HG02981 (cell line): Measurements from ENCODE around the gene DLG4.

Source experiments
- ATAC-seq: cut with Tn5 transposase; IDR thresholded peaks from one replicate; pipeline ENCODE4 v1.9.1; 2021; ENCODE audit warnings: mild to moderate bottlenecking, moderate library complexity; ENCODE audit not compliant: unreplicated experiment

The DLG4 gene

DNA sequence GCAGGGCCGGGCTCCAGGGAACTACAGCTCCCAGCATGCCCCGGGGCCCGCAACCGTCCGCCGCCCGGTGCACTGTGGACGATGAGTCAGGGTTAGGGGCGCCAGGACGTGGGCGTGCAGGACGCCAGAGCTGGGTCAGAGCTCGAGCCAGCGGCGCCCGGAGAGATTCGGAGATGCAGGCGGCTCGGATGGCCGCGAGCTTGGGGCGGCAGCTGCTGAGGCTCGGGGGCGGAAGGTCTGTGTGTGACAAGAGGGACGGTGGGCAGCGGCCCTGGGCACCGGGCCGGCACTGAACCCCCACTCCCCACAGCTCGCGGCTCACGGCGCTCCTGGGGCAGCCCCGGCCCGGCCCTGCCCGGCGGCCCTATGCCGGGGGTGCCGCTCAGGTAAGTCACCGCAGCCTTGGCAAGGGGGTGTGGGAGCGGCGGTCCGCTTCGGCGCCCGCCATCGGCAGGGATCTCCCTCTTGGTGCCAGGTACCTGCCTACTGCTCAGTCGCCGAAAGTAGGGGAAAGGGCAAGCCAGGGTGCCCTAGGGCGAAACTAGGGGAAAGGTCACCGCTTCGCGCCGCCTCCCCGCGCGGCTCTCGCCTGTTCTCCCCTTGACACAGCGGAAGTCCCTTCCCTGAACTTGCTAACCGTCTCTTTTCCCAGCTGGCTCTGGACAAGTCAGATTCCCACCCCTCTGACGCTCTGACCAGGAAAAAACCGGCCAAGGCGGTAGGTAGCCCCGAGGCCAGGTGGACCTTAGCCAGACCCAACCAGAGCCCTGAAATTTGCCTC is at the start of gene DLG4, which contains the start of gene ACADVL:
Gene DLG4, minus strand, starts transcription at position 25 of the 781 bp plus-strand sequence.
Gene ACADVL, plus strand, starts transcription at position 127 of the 781 bp plus-strand sequence. Its CDS starts 47 bp downstream, at position 174.
- ATAC-seq: peak; percentile 48

DNA sequence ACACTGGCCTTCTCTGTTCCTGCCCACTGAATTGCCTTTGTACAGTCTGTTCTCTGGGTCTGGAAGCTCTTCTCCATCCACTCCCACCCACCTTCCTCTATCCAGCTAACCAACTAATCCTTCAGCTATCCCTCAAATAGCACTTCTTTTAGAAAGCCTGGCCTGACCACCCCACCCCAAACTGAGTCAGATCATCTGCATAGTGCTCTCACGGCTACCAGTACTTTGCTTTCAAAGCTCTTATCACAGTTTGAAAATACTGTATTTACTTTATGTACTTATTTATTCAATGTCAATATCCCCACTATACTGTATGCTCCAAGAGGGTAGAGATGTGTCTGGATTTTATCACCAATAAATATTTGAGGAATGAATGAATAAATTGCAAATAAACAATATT is 47.1 kb upstream of the DLG4 start:
- no peak for ATAC-seq

DNA sequence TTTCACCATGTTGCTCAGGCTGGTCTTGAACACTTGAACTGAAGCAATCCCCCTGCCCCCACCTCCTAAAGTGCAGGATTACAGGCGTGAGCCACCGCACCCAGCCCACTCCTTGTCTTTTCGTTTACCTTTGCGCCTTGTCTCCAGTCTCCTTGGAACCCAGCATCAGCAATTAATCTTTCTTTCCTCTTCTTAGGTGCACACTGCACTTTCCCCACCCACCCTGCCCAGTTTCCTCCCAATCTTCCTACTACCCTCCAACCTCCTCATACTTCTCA is 44.1 kb upstream of the DLG4 start:
- no peak for ATAC-seq

DNA sequence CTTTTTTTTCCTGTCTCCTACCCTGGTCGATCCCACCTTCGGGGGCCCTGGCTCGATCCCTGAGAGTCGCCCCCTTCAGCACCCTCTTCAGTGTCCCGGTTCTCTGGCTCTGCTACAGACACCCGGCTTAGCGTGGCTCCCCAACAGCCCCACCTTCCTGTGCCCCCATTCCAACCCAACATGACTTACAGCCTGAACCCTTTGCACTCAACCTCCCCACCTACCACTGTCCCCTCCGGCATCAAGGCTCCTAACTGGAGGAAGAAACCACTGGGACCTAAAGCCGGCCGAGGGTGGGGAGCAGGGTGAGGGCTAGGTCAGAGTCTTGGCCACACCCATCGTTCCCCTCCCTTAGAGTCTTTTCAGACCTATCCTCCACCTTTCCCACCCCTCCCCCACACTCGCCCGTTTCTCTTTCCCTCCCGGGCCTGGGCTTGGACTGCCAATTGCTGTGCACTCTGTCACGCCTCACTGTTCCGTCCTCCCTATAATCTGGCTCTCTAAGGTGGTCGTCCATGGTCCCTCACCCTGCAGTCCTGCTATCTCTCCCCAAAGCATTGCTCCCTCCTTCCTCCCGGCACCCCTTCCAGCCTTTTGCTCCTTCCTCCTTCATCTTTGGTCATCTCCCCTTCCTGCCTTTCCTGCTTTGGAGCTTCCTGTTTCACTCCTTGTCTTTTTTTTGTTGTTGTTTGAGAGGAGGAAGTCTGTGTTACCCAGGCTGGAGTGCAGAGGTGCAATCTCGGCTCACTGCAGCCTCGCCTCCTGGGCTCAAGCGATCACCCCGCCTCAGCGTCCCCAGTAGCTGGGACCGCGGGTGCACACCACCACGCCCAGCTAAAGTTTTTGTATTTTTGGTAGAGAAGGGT is 43.5 kb upstream of the DLG4 start:
- no peak for ATAC-seq

DNA sequence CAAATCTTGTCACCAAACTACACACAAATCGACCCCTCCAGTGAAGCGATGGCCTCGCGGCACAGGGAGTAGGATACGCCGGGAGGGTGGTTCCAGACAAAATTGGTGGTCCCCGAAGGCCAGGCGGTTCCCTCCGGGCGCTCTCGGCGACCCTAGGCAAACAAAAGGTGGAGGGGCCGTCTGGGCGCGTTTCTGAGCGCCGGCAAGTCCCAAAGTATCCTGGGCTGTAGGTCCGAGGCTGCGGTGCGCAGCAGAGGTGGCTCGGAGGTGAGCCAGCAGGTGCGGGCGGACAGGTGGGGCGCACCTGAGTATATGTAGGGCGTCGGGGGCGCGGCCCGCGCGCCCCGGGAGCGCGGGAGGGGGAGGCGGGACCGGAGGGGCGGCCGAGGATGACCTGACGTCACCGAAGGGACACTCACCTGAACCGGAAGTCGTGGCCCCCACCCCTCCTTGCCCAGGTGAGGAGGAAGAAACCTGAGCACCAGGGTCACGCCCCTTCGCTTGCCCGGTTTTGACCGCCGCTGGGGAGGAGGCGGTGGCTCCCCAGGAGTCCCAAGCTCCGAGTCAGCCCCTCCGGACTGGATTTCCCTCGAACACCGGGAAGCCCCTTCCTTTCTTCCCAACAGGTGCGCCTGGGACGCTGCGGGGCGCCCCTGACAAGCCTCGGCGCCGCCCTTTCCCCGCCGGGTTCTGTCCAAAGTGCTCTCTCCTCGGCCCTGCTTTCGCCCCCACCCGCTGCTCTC is 42.7 kb upstream of the DLG4 start, which contains the start of gene CLDN7:
Gene CLDN7, minus strand, starts transcription at position 287 of the 743 bp plus-strand sequence. CDS start 435 bp downstream, outside the sequence.
- ATAC-seq: no peak

DNA sequence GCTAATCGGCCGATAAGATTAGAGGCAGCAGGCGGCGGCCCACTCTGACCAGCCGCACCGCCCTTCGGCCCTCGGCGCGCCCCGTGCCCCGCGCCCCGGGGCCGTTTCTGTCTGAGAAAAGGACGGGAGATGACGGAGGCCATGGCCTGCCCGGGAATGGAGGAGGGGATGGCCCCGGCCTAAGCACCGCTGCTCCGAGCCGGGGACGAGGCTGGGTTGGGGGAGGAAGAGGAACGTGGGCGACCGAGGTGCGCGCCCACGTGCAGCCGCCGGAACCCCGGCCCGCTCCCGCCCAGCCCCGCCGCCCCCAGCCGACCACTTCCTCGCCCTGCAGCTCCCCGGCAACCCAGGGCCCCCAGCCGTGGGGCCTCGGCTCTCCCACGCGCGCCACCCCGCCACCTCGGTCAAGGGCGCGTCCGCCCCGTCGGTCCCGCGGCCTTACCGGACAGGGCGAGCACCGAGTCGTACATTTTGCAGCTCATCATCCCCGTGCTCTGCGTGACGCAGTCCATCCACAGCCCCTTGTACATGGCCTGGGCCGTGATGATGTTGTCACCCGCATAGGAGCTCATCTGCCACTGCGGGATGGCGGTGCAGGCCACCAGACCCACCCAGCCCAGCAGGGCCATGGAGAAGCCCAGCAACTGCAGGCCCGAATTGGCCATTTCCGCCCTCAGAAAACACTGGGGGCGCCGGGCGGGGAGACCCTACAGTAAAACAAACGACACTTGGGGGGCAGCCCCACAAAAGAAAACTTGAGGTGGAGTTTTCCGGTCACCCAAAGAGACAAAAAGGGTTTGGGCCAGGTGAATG is 41.9 kb upstream of the DLG4 start:
- ATAC-seq: no peak

DNA sequence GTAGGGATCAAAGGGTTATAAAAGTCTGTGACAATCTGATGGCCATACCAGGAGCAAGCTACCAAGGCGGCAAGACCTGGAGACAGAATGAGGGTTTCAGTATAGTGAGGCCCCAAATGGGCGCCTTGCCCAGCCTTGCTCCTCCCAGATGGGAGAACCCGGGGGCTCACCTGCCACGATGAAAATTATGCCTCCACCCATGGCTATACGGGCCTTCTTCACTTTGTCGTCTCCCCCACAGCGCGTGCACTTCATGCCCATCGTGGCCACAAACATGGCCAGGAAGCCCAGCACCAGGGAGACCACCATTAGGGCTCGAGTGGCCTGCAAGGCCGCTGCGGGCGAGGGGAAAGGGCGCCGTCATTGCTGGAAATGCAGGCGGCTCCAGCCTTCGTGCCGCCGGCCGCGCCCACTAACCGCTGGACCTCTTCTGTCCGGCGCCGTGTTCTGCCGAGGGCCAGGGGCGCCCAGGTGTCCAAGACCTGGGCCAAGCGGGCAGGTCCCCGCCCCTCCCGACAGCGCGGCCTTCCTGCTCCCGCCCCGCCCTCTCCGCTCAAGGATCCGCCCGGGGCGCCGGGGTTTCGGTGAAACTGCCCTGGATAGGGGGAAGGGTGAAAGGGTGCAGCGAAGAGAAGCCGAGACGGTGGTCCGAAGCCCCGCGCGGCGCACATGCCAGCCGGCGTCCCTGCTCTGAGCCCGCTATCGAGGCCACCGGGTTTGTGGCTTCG is 41.2 kb upstream of the DLG4 start:
- ATAC-seq: no peak

DNA sequence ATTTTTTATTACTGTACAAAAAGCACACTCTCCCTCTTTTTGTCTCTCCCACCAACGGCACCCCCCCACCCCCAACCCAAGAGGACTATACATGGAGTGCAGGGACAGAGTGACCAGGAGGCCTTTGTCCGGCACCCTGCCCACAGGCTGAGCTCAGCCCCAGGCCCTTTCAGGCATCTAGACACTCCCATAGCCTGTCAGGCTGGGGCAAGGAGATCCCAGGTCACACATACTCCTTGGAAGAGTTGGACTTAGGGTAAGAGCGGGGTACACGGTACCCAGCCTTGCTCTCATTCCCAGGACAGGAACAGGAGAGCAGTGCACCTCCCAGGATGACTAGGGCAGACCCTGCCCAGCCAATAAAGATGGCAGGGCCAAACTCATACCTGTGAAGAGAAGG is 40.5 kb upstream of the DLG4 start:
- ATAC-seq: no peak

DNA sequence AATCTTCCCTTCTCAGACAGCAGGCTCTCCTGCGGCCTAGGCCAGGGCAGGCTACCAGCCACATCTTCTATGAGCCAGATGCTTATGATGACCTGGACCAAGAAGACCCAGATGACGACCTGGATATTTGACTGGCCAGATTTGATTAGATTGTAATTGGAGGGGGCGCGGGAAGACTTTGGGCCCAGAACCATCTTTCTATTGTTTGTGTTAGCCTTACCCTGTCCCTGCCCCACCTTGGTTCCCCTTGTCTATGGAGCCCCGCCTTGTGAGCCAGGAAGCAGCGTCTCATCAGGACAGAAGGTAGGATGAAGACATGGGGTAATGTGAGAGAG is 39.9 kb upstream of the DLG4 start:
- no peak for ATAC-seq

DNA sequence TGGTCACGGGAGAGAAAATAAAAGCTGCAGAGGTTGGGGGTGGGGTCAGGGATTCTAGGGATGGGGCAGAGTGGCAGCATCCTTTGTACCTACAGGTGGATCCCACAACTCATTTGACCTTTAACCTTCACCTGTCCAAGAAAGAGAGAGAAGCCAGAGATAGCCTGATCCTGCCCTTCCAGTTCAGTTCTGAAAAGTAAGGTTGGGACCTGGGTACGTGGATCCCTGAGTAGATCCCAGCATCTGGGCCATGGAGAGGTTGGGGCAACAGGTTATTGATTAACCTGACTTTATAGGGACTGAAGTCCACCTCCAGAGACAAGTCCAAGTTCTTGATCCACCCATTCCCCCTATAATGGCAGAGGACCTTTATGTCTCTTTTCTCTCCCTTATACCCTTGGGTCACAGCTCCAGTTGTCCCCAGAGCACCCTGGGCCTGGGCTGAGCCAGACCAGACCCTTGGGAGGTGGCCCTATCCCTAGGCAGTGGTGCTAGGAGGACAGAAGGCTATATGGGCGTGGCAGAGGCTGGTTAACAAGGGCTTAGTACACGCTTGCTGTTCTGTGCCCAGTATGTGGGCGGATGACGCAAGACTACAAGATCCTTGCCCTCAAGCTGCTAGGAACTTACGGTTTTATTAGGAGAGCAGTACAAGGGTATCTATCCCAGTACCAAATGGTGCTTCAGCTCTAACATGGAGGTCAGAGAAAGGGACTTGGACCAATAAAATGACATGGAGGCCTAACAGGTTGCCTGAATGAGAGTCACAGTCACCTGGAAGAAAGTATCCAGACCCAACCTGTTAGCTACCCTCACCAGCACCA is 39.3 kb upstream of the DLG4 start:
- no peak for ATAC-seq

DNA sequence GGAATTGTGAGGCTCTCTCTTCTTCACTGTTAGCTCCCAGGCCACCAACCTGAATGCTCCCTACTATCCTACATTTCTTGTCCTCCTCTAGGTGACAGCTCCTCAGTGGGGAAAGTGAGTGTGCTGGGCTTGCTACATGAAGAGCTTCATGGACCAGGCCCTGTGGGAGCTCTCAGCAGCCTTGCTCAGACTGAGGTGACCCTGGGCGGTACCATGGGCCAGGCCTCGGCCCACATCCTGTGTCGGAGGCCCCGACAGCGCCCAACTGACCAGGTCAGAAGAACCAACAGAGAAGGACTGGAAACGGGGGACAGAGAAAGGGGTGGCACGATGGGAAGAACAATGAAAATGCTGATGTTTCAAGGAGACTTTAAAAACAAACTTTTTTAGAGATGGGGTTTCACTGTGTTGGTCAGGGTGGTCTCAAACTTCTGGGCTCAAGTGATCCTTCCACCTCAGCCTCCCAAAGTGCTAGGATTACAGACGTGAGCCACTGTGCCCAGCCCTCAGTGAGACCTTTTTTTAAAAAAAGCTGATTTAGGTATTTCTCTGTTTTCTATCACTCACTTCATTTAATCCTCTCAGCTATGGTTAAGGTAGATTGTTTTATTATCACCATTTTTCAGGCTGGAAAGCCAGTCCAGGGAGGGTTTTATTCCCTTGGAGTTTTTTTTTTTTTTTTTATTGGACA is 37.3 kb upstream of the DLG4 start:
- no peak for ATAC-seq

DNA sequence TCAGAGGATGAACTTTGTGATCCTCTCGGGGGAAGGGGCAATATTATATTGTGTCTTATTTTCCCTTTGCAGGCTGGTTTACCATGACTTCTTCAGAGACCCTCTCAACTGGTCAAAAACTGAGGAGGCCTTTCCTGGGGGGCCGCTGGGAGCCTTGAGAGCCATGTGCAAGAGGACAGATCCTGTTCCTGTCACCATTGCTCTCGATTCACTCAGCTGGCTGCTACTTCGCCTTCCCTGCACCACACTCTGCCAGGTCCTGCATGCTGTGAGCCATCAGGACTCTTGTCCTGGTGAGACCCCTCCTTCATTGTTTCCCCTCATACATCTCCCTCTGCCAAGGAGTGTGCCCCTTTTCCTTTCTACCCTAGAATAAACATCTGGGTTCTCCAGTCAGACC is 34.9 kb upstream of the DLG4 start:
- no peak for ATAC-seq

DNA sequence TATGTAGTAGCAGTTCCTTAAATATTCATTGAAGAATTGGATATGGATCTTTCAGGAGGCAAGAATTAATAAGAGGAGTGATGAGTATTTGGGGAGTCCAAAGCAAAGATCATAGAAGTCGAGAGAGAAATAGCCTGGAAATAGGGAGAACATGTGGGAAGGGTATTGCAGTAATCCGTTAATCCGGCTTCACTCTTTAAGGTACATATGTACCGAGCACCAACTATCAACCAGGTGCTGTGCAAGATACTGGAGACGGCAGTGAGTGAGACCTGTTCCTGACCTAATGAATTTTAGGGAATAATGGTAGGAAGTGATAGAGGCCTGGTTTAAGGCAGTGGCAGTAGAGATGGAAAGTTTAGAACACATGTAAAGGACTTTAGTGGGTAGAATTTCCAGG is 33.4 kb upstream of the DLG4 start:
- no peak for ATAC-seq

DNA sequence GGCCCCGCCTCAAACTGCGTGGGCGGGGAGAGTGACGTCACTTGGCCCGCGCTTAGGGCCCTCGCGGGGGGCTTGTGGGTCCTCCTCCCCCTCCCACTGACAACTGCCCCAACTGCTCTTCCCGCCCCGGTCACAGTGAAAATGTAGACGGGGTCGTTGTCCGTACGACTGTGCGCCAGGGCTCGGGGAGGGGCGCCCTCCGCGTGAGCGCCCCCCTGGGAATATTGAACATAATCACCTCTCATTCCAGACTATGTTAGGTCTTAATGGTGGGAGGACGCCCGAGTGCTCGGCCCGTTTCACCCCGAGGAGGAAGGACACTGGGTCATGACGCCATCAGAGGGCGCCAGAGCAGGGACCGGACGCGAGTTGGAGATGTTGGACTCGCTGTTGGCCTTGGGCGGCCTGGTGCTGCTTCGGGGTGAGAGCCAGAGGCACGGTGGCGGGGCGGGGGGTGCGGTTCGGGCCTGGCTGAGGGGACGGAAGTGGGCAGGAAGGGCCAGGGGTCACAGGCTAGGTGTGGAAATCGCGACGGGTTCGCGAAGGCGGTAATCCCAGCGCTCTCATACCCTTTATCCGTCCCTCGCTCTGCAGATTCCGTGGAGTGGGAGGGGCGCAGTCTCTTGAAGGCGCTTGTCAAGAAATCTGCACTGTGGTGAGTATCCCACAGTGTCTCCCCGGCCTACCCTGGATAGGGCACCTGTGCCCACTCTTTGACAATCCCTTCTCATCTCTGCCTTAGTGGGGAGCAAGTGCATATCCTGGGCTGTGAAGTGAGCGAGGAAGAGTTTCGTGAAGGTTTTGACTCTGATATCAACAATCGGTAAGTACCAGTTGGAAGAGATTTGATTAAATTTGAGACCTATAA is 32.8 kb upstream of the DLG4 start, which contains the start of gene ELP5:
Gene ELP5, plus strand, starts transcription at position 40 of the 868 bp plus-strand sequence. Its CDS starts 336 bp downstream, at position 376.
- peak; percentile 44 for ATAC-seq

DNA sequence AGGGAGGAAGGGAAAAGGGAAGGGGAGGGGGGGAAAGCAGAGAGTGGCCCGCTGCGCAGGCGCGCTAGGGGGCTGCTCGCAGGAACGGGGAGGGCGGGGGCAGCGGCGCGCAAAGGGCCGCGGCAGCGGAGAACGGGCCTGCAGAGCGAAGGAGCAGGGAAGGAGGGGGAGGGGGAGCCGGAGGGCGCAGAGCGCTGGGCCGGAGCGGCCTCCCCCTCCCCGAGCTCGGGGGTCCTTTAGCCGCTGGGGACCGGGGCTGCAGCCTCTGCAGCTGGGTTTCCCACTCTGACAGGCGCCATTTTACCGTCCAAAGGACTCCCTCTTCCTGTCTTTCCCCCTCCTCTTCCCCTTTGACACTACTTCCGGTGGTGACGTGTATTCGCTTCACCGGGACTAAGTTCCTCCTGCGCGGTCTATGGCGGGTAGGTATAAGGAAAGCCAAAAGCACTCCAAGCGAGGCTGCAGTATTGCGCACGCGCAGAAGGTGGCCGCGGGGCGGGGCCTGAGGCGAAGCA is 32.1 kb upstream of the DLG4 start, which contains the start of gene CTDNEP1:
Gene CTDNEP1, minus strand, starts transcription at position 74 of the 515 bp plus-strand sequence. CDS start 438 bp downstream, outside the sequence.
- peak; percentile 86 for ATAC-seq

DNA sequence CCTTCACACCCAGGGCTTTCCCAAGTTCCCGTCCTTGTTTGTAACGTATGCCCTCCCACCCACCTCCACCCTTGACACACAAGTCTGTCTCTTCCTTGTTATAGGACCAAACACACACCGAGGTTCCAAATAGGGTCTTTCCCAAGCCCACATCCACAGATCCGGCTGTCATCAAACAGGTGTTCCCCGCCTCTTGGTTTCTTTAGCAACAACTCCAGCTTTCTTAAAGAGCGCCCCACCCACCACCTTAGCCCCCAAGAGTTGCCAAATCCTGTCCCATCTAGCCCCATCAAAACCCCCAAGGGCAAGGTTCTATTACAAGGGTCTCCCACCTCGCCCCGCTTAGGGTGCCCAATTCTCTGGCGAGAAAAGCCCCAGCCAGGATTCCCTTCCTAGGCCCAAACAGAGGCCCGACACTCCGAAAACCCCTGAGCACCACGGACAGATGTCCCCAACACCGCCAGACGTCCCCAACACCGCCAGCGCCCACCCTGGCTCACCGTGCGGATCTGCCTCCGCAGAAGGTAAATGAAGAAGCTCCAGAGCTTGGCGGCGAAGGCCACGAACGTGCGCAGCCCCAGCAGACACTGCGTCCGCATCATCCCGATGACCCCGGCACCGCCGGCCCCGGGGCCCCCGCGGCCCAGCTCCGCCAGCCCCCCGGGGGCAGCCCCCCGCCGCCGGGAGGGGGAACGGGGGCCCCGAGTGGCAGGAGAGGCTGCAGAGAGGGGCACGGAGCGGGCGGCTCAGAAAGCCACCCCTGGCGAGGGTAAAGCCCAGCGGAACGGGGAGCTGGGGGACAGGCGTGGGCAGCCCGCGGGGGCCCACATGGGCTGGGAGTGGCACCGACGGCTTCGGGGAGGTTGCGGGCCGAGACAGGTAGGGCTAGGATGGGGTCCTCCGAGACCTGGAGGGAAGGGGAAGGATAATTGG is 31.3 kb upstream of the DLG4 start:
- ATAC-seq: no peak
